ENCODE measurements around the gene UACA.

Gene UACA

GRCh38 chr15:70647396-70647795 lies 116.0 kb downstream of the UACA start:
- Mint-ChIP-seq H3K9me3 (no peaks in the 10 kb centered on the region), H3K27ac (no peak overlapping the region), H3K27me3 (peaks cover 24 to 36% of the 10 kb centered on the region in 2 donors), H3K4me1 (ENCODE audit: low read depth in 2 of 2) (no peaks in the 10 kb centered on the region), H3K4me3 (no peak overlapping the region), H3K36me3 (ENCODE audit: insufficient read depth) (no peaks in the 10 kb centered on the region)
- DNase-seq (no peak), ATAC-seq (replicated peaks) (no peak)

GRCh38 chr15:70646169-70646568 lies 117.2 kb downstream of the UACA start:
- Mint-ChIP-seq H3K4me1 (ENCODE audit: low read depth in 2 of 2) (no peaks in the 10 kb centered on the region), H3K36me3 (ENCODE audit: insufficient read depth) (no peaks in the 10 kb centered on the region), H3K27ac (no peak overlapping the region), H3K27me3 (peaks cover 24 to 36% of the 10 kb centered on the region in 2 donors), H3K9me3 (no peaks in the 10 kb centered on the region), H3K4me3 (no peak overlapping the region)
- DNase-seq (no peak), ATAC-seq (replicated peaks) (no peak)

GRCh38 chr15:70643783-70644125 lies 119.6 kb downstream of the UACA start:
- H3K36me3 Mint-ChIP-seq (ENCODE audit: insufficient read depth), result no peaks in the 10 kb centered on the region
- H3K27ac Mint-ChIP-seq, result no peak overlapping the region
- ATAC-seq (replicated peaks) (no peak), DNase-seq (no peak)
- no peaks in the 10 kb centered on the region for H3K4me1 Mint-ChIP-seq (ENCODE audit: low read depth in 2 of 2)
- no peak overlapping the region for H3K4me3 Mint-ChIP-seq
- H3K9me3 Mint-ChIP-seq, result no peaks in the 10 kb centered on the region
- H3K27me3 Mint-ChIP-seq, result peaks cover 24 to 36% of the 10 kb centered on the region in 2 donors

GRCh38 chr15:70643106-70643782 lies 120.1 kb downstream of the UACA start:
- no peak for DNase-seq
- H3K27ac Mint-ChIP-seq, result no peak overlapping the region
- H3K4me1 Mint-ChIP-seq (ENCODE audit: low read depth in 2 of 2), result no peaks in the 10 kb centered on the region
- H3K4me3 Mint-ChIP-seq, result no peak overlapping the region
- peaks cover 24 to 36% of the 10 kb centered on the region in 2 donors for H3K27me3 Mint-ChIP-seq
- H3K9me3 Mint-ChIP-seq, result no peaks in the 10 kb centered on the region
- H3K36me3 Mint-ChIP-seq (ENCODE audit: insufficient read depth), result no peaks in the 10 kb centered on the region
- no peak for ATAC-seq (replicated peaks)

- peaks cover 30 to 56% of the 10 kb centered on the region in 2 donors for H3K27me3 Mint-ChIP-seq
- no peak for ATAC-seq (replicated peaks)
- no peaks in the 10 kb centered on the region for H3K36me3 Mint-ChIP-seq (ENCODE audit: insufficient read depth)
- H3K4me3 Mint-ChIP-seq, result no peak overlapping the region
- H3K4me1 Mint-ChIP-seq (ENCODE audit: low read depth in 2 of 2), result peaks cover 3 to 4% of the 10 kb centered on the region in 2 donors
- H3K9me3 Mint-ChIP-seq, result no peaks in the 10 kb centered on the region
- peak overlapping the region in 1 of 2 donors; percentile 3 for H3K27ac Mint-ChIP-seq
- DNase-seq, result no peak
Measured at GRCh38 chr15:70636540-70637165, 126.7 kb downstream of the UACA start.

- no peaks in the 10 kb centered on the region for H3K9me3 Mint-ChIP-seq
- no peak for ATAC-seq (replicated peaks)
- H3K4me3 Mint-ChIP-seq, result no peak overlapping the region
- H3K27me3 Mint-ChIP-seq, result peaks cover 30 to 63% of the 10 kb centered on the region in 2 donors
- no peaks in the 10 kb centered on the region for H3K36me3 Mint-ChIP-seq (ENCODE audit: insufficient read depth)
- no peak for DNase-seq
- peaks cover 3 to 4% of the 10 kb centered on the region in 2 donors for H3K4me1 Mint-ChIP-seq (ENCODE audit: low read depth in 2 of 2)
- H3K27ac Mint-ChIP-seq, result no peak overlapping the region
Measured at GRCh38 chr15:70635895-70636294, 127.5 kb downstream of the UACA start.

- Mint-ChIP-seq H3K36me3 (ENCODE audit: insufficient read depth) (no peaks in the 10 kb centered on the region), H3K4me3 (no peak overlapping the region), H3K27ac (no peak overlapping the region), H3K27me3 (peaks cover 42 to 81% of the 10 kb centered on the region in 2 donors), H3K9me3 (no peaks in the 10 kb centered on the region), H3K4me1 (ENCODE audit: low read depth in 2 of 2) (peaks cover 3 to 4% of the 10 kb centered on the region in 2 donors)
- no peak for ATAC-seq (replicated peaks)
- no peak for DNase-seq
Measured at GRCh38 chr15:70633991-70634390, 129.4 kb downstream of the UACA start.

GRCh38 chr15:70633103-70633831 lies 130.1 kb downstream of the UACA start:
- H3K4me3 Mint-ChIP-seq, result no peak overlapping the region
- H3K27ac Mint-ChIP-seq, result no peak overlapping the region
- ATAC-seq (replicated peaks), result no peak
- H3K36me3 Mint-ChIP-seq (ENCODE audit: insufficient read depth), result no peaks in the 10 kb centered on the region
- DNase-seq, result no peak
- peaks cover 3 to 5% of the 10 kb centered on the region in 2 donors for H3K4me1 Mint-ChIP-seq (ENCODE audit: low read depth in 2 of 2)
- H3K9me3 Mint-ChIP-seq, result no peaks in the 10 kb centered on the region
- H3K27me3 Mint-ChIP-seq, result peaks cover 49 to 88% of the 10 kb centered on the region in 2 donors

GRCh38 chr15:70632491-70633102 lies 130.8 kb downstream of the UACA start:
- no peak for DNase-seq
- no peaks in the 10 kb centered on the region for H3K36me3 Mint-ChIP-seq (ENCODE audit: insufficient read depth)
- H3K9me3 Mint-ChIP-seq, result no peaks in the 10 kb centered on the region
- peaks cover 55 to 95% of the 10 kb centered on the region in 2 donors for H3K27me3 Mint-ChIP-seq
- H3K27ac Mint-ChIP-seq, result no peak overlapping the region
- ATAC-seq (replicated peaks), result no peak
- H3K4me3 Mint-ChIP-seq, result no peak overlapping the region
- peaks cover 7 to 9% of the 10 kb centered on the region in 2 donors for H3K4me1 Mint-ChIP-seq (ENCODE audit: low read depth in 2 of 2)

GRCh38 chr15:70632079-70632478 lies 131.3 kb downstream of the UACA start:
- peaks cover 57 to 99% of the 10 kb centered on the region in 2 donors for H3K27me3 Mint-ChIP-seq
- DNase-seq (no peak), ATAC-seq (replicated peaks) (no peak)
- no peak overlapping the region for H3K27ac Mint-ChIP-seq
- H3K36me3 Mint-ChIP-seq (ENCODE audit: insufficient read depth), result no peaks in the 10 kb centered on the region
- H3K4me3 Mint-ChIP-seq, result no peak overlapping the region
- no peaks in the 10 kb centered on the region for H3K9me3 Mint-ChIP-seq
- peaks cover 7 to 9% of the 10 kb centered on the region in 2 donors for H3K4me1 Mint-ChIP-seq (ENCODE audit: low read depth in 2 of 2)

- no peak overlapping the region for H3K27ac Mint-ChIP-seq
- no peak overlapping the region for H3K4me3 Mint-ChIP-seq
- H3K4me1 Mint-ChIP-seq (ENCODE audit: low read depth in 2 of 2), result peaks cover 3 to 4% of the 10 kb centered on the region in 2 donors
- ATAC-seq (replicated peaks) (no peak), DNase-seq (no peak)
- no peaks in the 10 kb centered on the region for H3K36me3 Mint-ChIP-seq (ENCODE audit: insufficient read depth)
- H3K9me3 Mint-ChIP-seq, result no peaks in the 10 kb centered on the region
- peaks cover 60 to 77% of the 10 kb centered on the region in 2 donors for H3K27me3 Mint-ChIP-seq
Measured at GRCh38 chr15:70629735-70630273, 133.6 kb downstream of the UACA start.

GRCh38 chr15:70628549-70628896 lies 134.8 kb downstream of the UACA start:
- H3K9me3 Mint-ChIP-seq, result no peaks in the 10 kb centered on the region
- H3K36me3 Mint-ChIP-seq (ENCODE audit: insufficient read depth), result no peaks in the 10 kb centered on the region
- no peak for DNase-seq
- H3K4me3 Mint-ChIP-seq, result no peak overlapping the region
- ATAC-seq (replicated peaks), result no peak
- peaks cover 3 to 4% of the 10 kb centered on the region in 2 donors for H3K4me1 Mint-ChIP-seq (ENCODE audit: low read depth in 2 of 2)
- H3K27me3 Mint-ChIP-seq, result peaks cover 64 to 66% of the 10 kb centered on the region in 2 donors
- peak overlapping the region in 1 of 2 donors; percentile 8 for H3K27ac Mint-ChIP-seq

GRCh38 chr15:70627734-70628548 lies 135.4 kb downstream of the UACA start:
- Mint-ChIP-seq H3K9me3 (no peaks in the 10 kb centered on the region), H3K4me1 (ENCODE audit: low read depth in 2 of 2) (peaks cover 3 to 4% of the 10 kb centered on the region in 2 donors), H3K27ac (peak overlapping the region in 1 of 2 donors; percentile 8), H3K4me3 (no peak overlapping the region), H3K36me3 (ENCODE audit: insufficient read depth) (no peaks in the 10 kb centered on the region), H3K27me3 (peaks cover 59 to 61% of the 10 kb centered on the region in 2 donors)
- DNase-seq, result no peak
- no peak for ATAC-seq (replicated peaks)

Measured in effector memory CD8-positive, alpha-beta T cell (primary cell).